GM19468 (cell line): ENCODE data around the gene RRAD.
A peak's percentile ranks its signal among the peaks of the same experiment; 100 is the strongest.
"Not testable (repeated sequence)": the region's sequence is repeated elsewhere in the genome, so short reads cannot be mapped to it uniquely, and the experiment has no call there.

ENCODE experiments used
- ATAC-seq: cut with Tn5 transposase; IDR thresholded peaks from one replicate; pipeline ENCODE4 v1.9.1; 2021; ENCODE audit warnings: mild to moderate bottlenecking, moderate library complexity, moderate number of reproducible peaks; ENCODE audit not compliant: unreplicated experiment; ENCODE audit errors: extremely low read depth

The RRAD gene

DNA sequence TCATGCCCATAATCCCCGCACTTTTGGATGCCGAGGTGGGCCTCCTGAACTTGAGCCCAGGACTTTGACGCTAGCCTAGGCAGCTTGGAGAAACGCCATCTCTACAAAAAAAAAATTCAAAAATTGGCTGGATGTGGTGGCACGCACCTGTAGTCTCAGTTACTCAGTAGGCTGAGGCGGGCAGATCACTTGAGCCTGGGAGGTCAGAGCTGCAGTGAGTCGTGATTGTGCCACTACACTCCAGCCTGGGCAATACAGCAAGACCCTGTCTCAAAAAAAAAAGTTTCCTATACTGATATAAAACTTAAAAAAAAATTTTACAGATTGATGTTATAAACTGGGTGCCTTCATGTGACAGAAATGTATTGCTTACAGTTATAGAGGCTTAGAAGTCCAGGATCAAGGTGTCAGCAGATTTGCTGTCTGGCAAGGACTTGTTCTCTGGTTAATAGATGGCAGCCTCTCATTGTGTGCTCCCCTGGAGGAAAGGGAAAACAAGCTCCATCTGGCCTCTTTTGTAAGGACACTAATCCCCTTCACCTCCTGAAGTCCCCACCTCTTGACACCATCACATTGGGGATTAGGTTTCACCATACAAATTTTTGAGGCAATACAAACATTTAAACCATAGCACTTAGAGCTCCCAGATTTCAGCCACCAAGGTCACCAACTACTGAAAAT, 27.2 kb upstream of the RRAD start:
- no peak for ATAC-seq

GRCh38 chr16:66950971-66951790, 25.8 kb upstream of the RRAD start:
- no peak for ATAC-seq

DNA sequence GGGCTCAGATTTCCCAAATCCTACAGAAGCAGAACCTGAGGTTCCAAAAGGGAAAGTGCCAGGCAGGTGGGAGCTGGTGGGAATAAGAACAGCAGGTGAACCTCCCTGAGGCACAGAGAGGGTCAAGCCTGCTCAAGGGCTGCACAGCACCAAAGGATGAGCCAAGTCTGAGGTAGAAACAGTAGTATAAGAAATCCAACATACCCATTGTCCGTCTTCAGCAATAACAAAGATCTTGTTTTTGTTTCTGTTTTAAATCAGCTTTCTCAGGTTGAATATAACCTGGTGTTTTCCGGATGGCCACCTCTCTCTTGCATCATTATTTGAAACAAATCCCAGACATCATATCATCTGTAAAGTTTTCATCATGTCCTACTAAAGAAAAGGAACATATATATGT, 25.1 kb upstream of the RRAD start:
- no peak for ATAC-seq

DNA sequence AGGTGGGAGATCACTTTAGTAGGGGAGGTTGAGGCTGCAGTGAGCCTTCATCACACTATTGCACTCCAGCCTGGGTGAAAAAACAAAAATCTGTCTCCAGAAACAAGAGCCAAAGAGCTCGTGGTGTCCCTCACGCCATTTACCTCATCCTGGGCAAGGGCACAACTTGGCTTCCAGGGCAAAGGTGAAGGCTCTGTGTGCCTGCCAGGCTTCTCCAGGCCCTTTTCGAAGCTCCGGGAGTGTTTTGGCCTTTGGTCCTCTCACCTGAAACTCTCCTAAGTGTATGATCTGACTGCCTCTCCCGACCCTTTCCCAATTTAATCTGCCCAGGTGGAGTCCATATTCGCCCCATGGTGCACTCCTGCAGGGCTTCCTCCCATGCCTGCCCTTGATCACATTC, 24.1 kb upstream of the RRAD start:
- ATAC-seq: no peak

DNA sequence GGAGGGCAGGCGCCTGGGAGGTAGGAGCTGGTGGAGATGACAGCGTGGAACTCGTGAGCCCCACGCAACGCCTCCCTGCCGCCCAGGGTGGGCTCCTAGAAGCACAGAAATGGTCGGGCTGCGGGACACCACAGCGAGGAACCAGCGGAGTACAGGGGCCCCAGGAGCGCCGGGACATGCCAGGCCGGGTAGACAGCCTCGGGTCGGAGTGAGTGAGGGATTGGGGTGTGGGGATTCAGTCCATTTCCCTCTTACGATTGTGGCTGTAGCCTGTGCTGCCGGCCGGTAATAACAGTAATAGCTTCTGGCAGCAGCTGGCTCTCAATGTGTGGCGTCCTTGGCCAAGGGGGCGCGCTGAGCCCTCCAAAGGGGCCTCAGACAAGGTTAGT, 23.5 kb upstream of the RRAD start:
- no peak for ATAC-seq

DNA sequence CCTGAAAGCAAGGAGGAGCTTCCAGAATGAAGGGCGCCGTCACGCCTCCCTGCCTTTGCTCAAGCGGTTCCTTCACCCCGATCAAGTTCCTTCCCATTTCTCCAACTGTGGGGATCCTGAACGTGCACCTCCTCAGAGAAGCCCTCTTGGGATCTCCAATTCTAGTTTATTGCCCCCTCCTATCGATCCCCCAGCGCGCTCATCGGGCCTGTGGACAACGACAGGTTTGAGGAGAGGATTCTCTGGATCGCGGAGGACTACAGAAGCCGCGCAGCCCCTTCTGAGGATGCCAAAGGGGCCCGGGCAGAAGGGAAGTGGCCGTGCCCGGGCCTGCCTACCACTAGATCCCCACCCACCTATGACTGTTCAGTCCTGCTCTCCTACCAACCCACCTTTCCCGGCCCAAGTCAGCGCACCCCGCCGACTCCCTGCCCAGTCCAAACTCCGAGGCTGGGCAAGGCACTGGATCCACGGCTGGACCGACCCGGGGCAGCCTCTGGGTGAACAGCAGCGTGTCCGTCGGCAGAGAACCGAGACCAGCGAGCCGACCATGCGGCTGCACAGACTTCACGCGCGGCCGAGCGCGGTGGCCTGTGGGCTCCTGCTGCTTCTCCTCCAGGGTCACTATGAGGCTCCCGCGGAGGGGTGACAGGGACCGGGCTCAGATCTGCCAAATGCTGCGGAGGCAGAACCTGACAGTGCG, 22.9 kb upstream of the RRAD start:
- ATAC-seq: no peak

DNA sequence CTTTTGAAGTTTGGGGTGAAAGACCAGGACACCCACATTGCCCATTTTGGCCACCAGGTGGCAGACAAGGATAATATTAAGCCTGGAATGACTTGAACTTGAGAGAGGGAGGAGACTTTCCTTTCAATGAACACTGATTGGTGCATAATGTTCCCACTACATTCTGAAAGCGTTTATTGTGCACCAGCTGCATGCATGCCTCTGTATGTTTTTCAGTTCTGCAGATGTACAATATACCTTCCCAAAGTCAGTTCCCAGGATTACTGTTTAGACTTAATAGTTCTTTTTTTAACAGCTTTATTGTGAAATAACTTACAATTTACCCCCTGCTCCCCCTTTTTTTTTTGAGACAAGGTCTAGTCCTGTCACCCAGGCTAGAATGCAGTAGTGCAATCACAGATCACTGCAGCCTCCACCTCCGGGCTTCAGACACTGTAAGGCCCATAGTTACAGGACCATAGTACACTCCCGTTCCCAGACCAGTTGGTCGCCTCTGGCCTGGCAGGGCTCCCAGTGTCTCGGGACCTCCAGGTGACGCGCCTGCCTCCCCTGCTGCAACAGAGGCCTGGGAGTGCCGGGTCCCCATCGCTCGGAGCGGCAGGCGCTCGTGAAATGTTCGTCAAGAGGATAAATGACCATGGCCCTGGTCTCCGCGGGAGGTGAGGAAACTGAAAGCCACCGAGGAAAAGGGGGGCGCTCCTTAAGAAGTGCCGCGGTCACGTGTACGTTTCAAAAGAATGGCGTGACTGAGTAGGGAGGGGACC, 22.1 kb upstream of the RRAD start:
- ATAC-seq: peak; percentile 37

DNA sequence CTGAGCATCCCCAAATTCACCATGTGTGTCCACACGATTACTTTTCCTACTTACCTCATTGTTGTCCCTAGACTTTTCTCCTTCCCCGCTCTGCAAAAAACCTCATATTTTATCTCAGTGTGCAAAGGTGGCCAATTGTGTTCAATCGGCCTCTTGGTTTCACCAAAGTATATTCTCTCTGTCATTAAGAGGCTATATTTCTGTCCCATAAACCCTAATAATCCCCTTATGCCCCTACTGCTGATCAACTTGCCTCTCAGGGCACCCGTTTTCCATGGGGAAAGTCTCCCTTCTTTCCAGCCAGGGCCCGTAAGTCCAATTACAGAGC, 21.6 kb upstream of the RRAD start:
- ATAC-seq: no peak

GRCh38 chr16:66946541-66946940, 21.2 kb upstream of the RRAD start:
- no peak for ATAC-seq

DNA sequence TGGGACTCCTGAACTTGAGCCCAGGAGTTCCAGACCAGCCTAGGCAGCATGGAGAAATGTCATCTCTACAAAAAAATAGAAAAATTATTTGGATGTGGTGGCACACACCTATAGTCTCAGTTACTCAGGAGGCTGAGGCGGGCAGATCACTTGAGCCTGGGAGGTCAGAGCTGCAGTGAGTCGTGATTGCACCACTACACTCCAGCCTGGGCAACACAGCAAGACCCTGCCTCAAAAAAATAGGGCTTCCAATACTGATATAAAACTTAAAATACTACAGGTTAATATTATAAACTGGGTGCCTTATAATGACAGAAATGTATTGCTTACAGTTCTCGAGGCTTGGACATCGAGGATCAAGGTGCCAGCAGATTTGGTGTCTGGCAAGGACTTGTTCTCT, 20.6 kb upstream of the RRAD start:
- ATAC-seq: no peak

- ATAC-seq: not testable (repeated sequence)
These were observed 19.6 kb upstream of the RRAD start for GRCh38 chr16:66944971-66945370.

DNA sequence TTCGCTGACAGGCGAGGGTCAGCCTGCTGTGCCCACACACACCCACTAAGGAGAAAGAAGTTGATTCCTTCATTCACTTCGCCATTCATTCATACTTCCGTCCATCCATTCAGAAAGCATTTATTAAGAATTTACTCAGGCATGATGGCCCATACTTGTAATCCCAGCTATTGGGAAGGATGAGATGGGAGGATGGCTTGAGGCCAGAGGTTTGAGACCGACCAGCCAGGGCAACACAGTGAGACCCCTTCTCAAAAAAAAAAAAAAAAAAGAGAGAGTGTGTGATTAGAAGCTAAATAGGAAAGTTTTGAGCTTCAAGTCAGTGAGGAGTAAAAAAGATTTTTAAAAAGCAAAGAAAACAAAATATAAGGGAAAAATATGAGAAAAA, 18.7 kb upstream of the RRAD start:
- no peak for ATAC-seq

DNA sequence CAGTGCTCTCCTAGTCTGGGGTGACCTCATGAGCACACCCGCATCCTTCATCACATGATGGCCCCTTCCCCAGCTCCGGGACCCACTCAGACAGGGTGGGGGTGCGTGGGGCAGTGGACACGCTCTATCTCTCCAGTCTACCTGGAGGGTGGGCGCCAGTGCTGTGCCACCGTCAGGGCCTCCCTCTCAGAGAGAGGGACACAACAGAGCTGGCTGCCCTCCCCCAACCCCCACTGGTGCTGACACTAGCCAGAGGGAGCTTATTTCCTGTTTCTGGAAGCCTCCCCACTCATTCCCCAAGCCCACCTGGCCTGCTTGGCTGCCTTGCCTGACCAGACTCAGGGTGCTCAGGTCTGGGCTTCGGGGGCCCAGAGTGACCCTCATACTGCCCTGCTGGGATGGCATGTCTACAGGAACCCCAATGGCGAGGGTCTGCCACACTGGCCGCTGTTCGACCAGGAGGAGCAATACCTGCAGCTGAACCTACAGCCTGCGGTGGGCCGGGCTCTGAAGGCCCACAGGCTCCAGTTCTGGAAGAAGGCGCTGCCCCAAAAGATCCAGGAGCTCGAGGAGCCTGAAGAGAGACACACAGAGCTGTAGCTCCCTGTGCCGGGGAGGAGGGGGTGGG, 18.2 kb upstream of the RRAD start:
- no peak for ATAC-seq

GRCh38 chr16:66942981-66943380, 17.6 kb upstream of the RRAD start:
- no peak for ATAC-seq

- no peak for ATAC-seq
These were observed 14.9 kb upstream of the RRAD start for GRCh38 chr16:66940236-66940635.

GRCh38 chr16:66939366-66939765, 14.0 kb upstream of the RRAD start:
- no peak for ATAC-seq

- no peak for ATAC-seq
These were observed 12.5 kb upstream of the RRAD start for GRCh38 chr16:66937725-66938337.

GRCh38 chr16:66936889-66937554, 11.7 kb upstream of the RRAD start:
- no peak for ATAC-seq

DNA sequence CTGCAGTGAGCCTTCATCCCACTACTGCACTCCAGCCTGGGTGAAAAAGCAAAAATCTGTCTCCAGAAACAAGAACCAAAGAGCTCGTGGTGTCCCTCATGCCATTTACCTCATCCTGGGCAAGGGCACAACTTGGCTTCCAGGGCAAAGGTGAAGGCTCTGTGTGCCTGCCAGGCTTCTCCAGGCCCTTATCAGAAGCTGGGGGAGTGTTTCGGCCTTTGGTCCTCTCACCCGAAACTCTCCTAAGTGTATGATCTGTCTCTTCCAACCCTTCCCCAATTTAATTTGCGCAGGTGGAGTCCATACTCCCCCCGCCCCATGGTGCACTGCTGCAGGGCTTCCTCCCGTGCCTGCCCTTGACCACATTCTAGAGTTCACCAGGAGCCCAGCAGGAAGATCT, 11.1 kb upstream of the RRAD start:
- no peak for ATAC-seq
